Mononuclear cell (primary cell): ENCODE results near the gene TCEAL4. TPM values are rescaled to one million over a fixed set of nuclear protein-coding genes. Genes with fewer than 3 reads are reported as not detected.
"Not testable (repeated sequence)": the region's sequence is repeated elsewhere in the genome, so short reads cannot be mapped to it uniquely, and the experiment has no call there.

Experiments
- H3K27me3 ChIP-seq: 2 replicates; pipeline ENCODE4 v1.6.0; 2011; ENCODE audit warnings: low read length, control low read depth; ENCODE audit not compliant: insufficient read depth
- H3K4me1 ChIP-seq: 2 replicates; pipeline ENCODE4 v1.5.1; 2011; ENCODE audit warnings: mild to moderate bottlenecking, low read length, control low read depth; ENCODE audit not compliant: insufficient read depth
- H3K4me3 ChIP-seq: 2 replicates; pipeline ENCODE4 v1.5.1; 2011; ENCODE audit warnings: mild to moderate bottlenecking, low read length, moderate library complexity
- H3K9me3 ChIP-seq: 2 replicates; pipeline ENCODE4 v1.5.1; 2011; ENCODE audit warnings: low read depth, mild to moderate bottlenecking, control low read depth, low read length
- total RNA-seq: library from RNA; depleted of rRNA; stranded (reverse); fragments of >200 nt; gene quantifications from one replicate; pipeline ENCODE4 v1.2.3, GENCODE V29; 2012

The TCEAL4 gene
- total RNA-seq, 1 donor: 3.7 TPM

GRCh38 chrX:103565752-103566151, 19.6 kb upstream of the TCEAL4 start:
- H3K4me3 ChIP-seq: no peak overlapping the region
- no peaks in the 10 kb centered on the region for H3K4me1 ChIP-seq
- H3K27me3 ChIP-seq: no peaks in the 10 kb centered on the region
- no peaks in the 10 kb centered on the region for H3K9me3 ChIP-seq

- no peaks in the 10 kb centered on the region for H3K27me3 ChIP-seq
- no peaks in the 10 kb centered on the region for H3K9me3 ChIP-seq
- no peak overlapping the region for H3K4me3 ChIP-seq
- H3K4me1 ChIP-seq: no peaks in the 10 kb centered on the region
Observed at GRCh38 chrX:103571121-103571520, 14.2 kb upstream of the TCEAL4 start.

DNA sequence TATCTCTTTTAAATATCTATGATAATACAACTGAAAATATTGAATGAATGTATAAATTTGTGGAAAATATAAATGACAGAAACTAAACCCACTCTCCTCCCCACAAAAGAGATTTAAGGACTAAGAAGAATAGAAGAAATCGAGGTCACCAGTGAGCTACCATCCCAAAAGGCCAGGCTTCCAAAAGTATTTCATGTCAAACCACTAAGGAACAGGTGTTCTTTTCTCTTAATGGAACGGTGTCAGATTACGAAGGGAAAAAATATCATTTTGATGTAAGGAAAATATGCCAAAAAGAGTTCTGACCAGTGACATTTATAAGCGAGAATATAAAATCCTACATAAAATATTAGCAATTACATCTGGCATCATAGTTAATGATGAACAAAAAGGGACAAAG, 13.6 kb upstream of the TCEAL4 start:
- Histone ChIP-seq H3K27me3 (no peaks in the 10 kb centered on the region), H3K4me3 (no peak overlapping the region), H3K4me1 (no peaks in the 10 kb centered on the region), H3K9me3 (no peaks in the 10 kb centered on the region)

DNA sequence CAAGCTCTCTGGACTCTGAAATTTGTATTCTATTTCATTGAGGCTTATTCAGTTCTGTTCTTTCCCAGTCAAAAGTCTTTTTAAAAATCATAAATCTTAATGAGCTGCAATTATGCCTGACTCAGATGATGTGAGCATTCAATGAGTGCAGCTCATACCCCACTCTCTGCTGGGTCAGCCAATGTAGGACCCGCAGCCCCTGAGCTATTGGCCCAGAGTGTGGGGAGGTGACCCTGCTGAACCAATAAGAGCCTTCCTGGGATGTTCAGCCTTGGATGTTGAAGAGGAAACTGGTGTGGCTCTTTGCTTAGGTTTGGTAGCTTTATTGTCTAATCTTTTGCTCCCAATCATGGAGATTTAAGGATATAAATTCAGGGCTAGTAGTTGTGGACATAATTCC, 12.1 kb upstream of the TCEAL4 start:
- Histone ChIP-seq H3K27me3 (no peaks in the 10 kb centered on the region), H3K4me1 (no peaks in the 10 kb centered on the region), H3K4me3 (no peak overlapping the region), H3K9me3 (no peaks in the 10 kb centered on the region)

DNA sequence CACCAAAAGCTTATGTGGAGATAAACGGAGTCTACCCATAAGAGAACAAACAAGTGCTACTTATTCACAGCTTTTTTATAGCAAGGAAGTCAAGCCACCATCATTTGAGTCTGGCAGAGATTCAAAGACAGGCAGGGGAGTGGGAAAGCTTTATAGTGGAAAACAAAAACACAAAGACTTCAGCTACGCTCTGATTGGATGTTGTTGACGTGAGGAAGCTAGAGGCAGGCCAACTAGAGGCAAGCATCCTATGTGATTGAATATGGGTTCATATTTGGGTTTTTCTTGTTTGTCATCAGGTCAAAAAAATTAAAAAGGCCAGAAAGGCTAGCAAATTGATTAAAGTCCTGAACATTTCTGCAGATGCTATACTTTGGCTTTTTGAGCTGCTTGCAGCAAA, 719 bp upstream of the TCEAL4 start:
- H3K27me3 ChIP-seq: no peaks in the 10 kb centered on the region
- no peaks in the 10 kb centered on the region for H3K9me3 ChIP-seq
- H3K4me3 ChIP-seq: no peak overlapping the region
- no peaks in the 10 kb centered on the region for H3K4me1 ChIP-seq

- Histone ChIP-seq H3K27me3 (no peaks in the 10 kb centered on the region), H3K4me1 (no peaks in the 10 kb centered on the region), H3K9me3 (no peaks in the 10 kb centered on the region), H3K4me3 (no peak overlapping the region)
Observed at GRCh38 chrX:103586314-103586646, 965 bp downstream of the TCEAL4 start.

- H3K4me3 ChIP-seq: no peak overlapping the region
- H3K4me1 ChIP-seq: no peaks in the 10 kb centered on the region
- no peaks in the 10 kb centered on the region for H3K9me3 ChIP-seq
- no peaks in the 10 kb centered on the region for H3K27me3 ChIP-seq
Observed at GRCh38 chrX:103586659-103587058, 1.3 kb downstream of the TCEAL4 start.

GRCh38 chrX:103592295-103592694, 7.0 kb downstream of the TCEAL4 start:
- not testable (repeated sequence) for H3K27me3 ChIP-seq, H3K4me3 ChIP-seq, H3K9me3 ChIP-seq, H3K4me1 ChIP-seq

DNA sequence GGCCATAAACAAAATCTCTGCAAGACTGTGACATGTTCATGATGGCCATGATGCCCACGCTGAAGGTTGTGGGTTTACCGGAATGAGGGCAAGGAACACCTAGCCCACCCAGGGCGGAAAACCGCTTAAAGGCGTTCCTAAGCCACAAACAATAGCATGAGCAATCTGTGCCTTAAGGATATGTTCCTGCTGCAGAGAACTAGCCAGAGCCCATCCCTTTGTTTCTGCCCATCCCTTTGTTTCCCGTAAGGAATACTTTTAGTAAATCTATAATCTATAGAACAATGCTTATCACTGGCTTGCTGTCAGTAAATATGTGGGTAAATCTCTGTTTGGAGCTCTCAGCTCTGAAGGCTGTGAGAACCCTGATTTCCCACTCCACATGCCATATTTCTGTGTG, 9.9 kb downstream of the TCEAL4 start:
- H3K27me3 ChIP-seq, H3K9me3 ChIP-seq, H3K4me1 ChIP-seq, H3K4me3 ChIP-seq: not testable (repeated sequence)

GRCh38 chrX:103607364-103608305, 22.3 kb downstream of the TCEAL4 start, which contains the start of gene TCEAL3:
TCEAL3 (plus strand) TSS chrX:103607963; CDS start chrX:103609065, 1,102 bp downstream.
- H3K4me1 ChIP-seq: peaks cover 7% of the 10 kb centered on the region
- no peaks in the 10 kb centered on the region for H3K9me3 ChIP-seq
- H3K4me3 ChIP-seq: peak within 1 kb of the TSS; percentile 47
- H3K27me3 ChIP-seq: no peaks in the 10 kb centered on the region

DNA sequence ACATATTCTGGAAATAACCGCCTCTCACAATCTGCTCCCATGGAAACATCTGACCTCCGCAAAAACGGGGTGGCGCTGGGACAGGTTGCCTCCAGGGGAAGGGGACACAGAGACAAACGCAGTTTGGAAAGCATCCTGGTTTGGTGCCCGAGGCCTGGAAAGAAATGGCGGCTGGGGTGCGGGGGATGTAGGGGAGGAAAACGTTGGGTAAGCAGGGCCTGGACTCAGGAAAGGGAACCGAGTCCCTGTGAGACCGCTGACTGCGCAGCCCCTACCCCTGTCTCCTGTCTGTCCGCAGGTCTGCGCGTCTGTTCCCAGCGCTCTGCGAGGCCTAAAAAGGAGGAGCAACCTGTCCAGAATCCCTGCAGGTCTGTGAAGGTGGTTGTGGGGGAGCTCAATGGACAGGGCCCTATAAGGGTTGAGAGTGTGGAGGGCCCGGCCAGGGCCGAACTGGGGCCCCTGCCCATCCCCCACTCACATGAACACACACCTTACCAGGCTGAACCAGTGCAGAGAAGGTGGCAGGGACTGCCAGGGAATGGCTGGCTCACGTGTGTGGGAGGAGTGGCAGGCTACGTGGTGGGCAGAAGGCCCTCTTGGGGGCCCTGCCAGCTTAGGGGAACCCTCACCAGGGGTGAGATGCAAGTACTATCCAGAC, 23.1 kb downstream of the TCEAL4 start:
- Histone ChIP-seq H3K27me3 (no peaks in the 10 kb centered on the region), H3K9me3 (no peaks in the 10 kb centered on the region), H3K4me3 (peak overlapping the region; percentile 47), H3K4me1 (peaks cover 7% of the 10 kb centered on the region)

DNA sequence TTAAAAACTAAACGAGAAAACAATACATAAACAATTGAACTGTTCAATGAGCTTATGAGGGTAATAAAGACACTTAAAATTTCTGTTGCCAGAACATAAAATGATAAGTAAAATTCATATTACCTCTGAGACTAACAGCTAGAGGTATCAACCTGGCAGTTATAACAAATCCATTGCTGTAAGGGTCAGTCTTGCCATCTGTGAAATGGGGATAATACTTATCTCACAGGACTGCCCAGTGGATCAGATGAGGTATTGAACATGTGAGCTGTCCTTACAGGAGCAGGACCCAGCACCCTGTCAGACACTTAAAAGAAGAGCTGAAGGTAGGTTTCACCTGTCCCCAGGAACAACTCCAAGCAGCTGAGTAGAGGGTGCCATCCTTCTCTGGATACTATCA, 25.0 kb downstream of the TCEAL4 start:
- Histone ChIP-seq H3K4me3 (no peak overlapping the region), H3K9me3 (no peaks in the 10 kb centered on the region), H3K27me3 (no peaks in the 10 kb centered on the region), H3K4me1 (peaks cover 7% of the 10 kb centered on the region)

GRCh38 chrX:103613362-103613890, 28.1 kb downstream of the TCEAL4 start:
- H3K4me3 ChIP-seq: no peak overlapping the region

GRCh38 chrX:103614999-103615398, 29.7 kb downstream of the TCEAL4 start:
- no peak overlapping the region for H3K4me3 ChIP-seq
- H3K27me3 ChIP-seq: no peaks in the 10 kb centered on the region
- no peaks in the 10 kb centered on the region for H3K4me1 ChIP-seq
- H3K9me3 ChIP-seq: no peaks in the 10 kb centered on the region

More at GRCh38 chrX:103613362-103613890, 28.1 kb downstream of the TCEAL4 start:
- H3K9me3 ChIP-seq: no peaks in the 10 kb centered on the region
- H3K27me3 ChIP-seq: no peaks in the 10 kb centered on the region
- peaks cover 3% of the 10 kb centered on the region for H3K4me1 ChIP-seq

DNA sequence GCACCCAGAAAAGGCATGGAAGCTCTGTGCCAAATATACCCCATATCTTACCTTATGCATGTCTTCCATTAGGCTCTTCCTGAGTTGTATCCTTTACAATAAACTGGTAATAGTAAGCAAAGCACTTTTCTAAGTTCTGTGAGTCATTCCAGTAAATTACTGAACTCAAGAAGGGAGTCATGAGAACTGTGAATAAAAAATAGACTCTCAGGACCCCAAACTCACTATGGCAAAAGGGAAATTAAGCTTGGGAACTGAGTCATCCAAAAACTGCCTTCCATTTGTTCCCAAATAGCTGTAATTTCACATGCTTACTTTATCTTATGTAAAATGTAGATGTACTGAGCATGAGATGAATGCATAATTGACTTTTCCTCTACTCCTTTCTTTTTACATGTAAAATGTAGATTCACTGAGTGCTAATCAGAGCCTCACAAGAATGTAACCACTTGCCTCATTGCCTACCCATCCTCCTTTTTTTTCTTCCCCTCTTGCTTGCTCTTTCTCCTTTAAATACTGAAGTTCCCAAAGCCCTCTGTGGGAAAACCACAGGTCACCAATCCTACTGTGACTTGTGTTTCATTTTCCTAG, 30.6 kb downstream of the TCEAL4 start:
- no peaks in the 10 kb centered on the region for H3K9me3 ChIP-seq
- H3K4me3 ChIP-seq: no peak overlapping the region
- no peaks in the 10 kb centered on the region for H3K27me3 ChIP-seq
- H3K4me1 ChIP-seq: no peaks in the 10 kb centered on the region
